LNCaP clone FGC (cell line): ENCODE results near the gene GAS5.

Experiments used
- DNase-seq: peaks from one replicate; pipeline ENCODE4 v3.0.0-alpha.2; 2011; ENCODE audit warnings: low read depth
- H3K4me3 ChIP-seq: 2 replicates; pipeline ENCODE4 v1.5.1; 2011; ENCODE audit warnings: mild to moderate bottlenecking, low read depth, low read length, control low read depth
- TF ChIP-seq, protein P1 (sequence below): IDR thresholded peaks from 2 replicates; pipeline ENCODE4 v1.5.1; 2012; ENCODE audit warnings: mild to moderate bottlenecking; ENCODE audit not compliant: control insufficient read depth, insufficient read depth; ENCODE audit errors: extremely low read depth

GAS5 gene

DNA sequence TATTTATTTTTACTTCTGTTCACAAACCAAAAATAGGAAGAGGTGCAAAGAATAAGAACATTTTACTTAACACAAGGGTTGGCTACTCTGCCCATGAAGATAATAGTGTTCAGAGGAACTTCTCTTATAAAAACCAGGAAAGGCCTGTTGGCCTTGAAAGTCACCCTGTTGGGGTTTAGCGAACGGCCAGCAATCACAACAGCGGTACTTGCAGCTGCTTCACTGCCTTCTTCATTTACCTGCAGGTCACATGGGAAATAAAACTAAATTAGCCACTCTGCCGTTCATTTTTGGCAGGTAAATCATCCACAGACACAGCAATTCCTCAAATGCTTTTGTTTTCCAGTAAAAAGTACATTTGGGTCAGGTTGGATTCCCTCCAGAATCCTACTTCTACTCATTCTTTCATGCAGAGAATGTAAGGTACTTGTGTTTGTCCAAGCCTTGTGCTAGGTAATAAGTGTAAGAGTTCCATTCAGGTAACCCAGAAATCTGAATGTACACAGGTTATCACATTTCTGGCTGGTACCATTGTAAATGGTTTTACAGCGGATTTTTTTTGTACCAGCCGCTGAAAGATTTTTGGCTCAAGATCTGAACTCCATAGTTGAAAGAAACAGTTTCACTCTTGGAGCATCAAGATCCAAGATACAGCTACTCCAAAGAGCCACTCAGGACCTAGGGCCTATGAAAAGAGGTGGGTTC is 36.2 kb upstream of the GAS5 start:
- DNase-seq = no peak
- TF ChIP-seq, protein P1, sequence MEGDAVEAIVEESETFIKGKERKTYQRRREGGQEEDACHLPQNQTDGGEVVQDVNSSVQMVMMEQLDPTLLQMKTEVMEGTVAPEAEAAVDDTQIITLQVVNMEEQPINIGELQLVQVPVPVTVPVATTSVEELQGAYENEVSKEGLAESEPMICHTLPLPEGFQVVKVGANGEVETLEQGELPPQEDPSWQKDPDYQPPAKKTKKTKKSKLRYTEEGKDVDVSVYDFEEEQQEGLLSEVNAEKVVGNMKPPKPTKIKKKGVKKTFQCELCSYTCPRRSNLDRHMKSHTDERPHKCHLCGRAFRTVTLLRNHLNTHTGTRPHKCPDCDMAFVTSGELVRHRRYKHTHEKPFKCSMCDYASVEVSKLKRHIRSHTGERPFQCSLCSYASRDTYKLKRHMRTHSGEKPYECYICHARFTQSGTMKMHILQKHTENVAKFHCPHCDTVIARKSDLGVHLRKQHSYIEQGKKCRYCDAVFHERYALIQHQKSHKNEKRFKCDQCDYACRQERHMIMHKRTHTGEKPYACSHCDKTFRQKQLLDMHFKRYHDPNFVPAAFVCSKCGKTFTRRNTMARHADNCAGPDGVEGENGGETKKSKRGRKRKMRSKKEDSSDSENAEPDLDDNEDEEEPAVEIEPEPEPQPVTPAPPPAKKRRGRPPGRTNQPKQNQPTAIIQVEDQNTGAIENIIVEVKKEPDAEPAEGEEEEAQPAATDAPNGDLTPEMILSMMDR = no peak
- H3K4me3 ChIP-seq = no peak overlapping the region

DNA sequence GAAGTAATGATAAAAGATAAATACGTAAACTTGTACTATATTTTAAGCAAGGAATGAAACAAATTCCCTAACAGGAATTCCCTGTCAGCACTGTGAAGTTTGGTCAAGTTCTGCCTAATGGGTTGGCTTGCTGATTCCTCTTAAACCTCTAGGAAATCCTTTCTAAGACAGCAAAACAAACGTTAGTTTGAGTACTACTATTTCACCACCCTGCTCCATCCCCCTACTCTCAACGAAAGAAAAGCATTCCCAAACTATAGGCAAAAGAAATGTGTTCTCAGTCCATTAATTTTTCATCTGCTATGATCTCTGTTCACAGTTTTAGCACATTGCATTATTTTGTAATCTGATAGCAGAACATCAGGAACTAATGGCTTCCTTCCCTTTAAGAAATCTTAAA is 33.2 kb upstream of the GAS5 start:
- H3K4me3 ChIP-seq = no peak overlapping the region
- DNase-seq = no peak
- TF ChIP-seq, protein P1 = no peak

GRCh38 chr1:173900427-173900826 is 32.6 kb upstream of the GAS5 start:
- TF ChIP-seq, protein P1 = no peak
- DNase-seq = no peak
- no peak overlapping the region for H3K4me3 ChIP-seq

- TF ChIP-seq, protein P1 = no peak
- DNase-seq = no peak
These were observed 26.4 kb upstream of the GAS5 start for GRCh38 chr1:173894189-173894588.

DNA sequence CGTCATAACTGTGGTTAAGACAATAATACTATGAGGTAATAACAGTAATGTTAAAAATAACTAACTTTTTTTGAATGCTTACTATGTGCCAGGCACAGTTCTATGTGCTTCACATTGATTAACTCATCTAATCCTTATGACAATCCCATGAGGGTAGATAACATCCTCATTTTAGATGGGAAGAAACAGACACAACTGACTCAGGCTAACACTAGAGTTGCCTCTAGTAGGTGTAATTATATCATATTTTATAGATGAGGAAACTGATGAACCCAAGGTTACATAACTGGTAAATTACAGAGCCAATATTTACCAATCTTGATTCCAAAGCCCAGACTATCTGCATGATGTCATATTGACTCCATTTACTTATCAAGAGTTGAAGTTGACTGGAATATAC is 25.8 kb upstream of the GAS5 start:
- TF ChIP-seq, protein P1 = no peak
- H3K4me3 ChIP-seq = no peak overlapping the region
- DNase-seq = no peak

More at GRCh38 chr1:173894189-173894588, 26.4 kb upstream of the GAS5 start:
- H3K4me3 ChIP-seq = no peak overlapping the region

- H3K4me3 ChIP-seq = no peak overlapping the region
- no peak for DNase-seq
- TF ChIP-seq, protein P1 = no peak
These were observed 22.1 kb upstream of the GAS5 start for GRCh38 chr1:173889885-173890284.

GRCh38 chr1:173888749-173889148 is 21.0 kb upstream of the GAS5 start:
- no peak overlapping the region for H3K4me3 ChIP-seq
- TF ChIP-seq, protein P1 = no peak
- no peak for DNase-seq
